Measurements from ENCODE around the gene P2RY8.

The P2RY8 gene

GRCh38 chrX:1526565-1526964 is 10.4 kb downstream of the P2RY8 start:
- no peak overlapping the region for H3K27ac ChIP-seq (ENCODE audit: extremely low read depth, low read depth, low read length)
- TF ChIP-seq ZNF639 (tag by site-specific recombination; IDR thresholded peaks at IDR 0.05) (no peak), ZNF585B (tag by site-specific recombination; IDR thresholded peaks at IDR 0.05) (no peak), ZBTB17 (tag by site-specific recombination; IDR thresholded peaks at IDR 0.05) (0 out of 2 replicates have a peak, but pooled peaks have one; percentile 51)
- ChIA-PET POLR2A (no interaction called here), CTCF (no interaction called here)
- H3K4me1 ChIP-seq (ENCODE audit: control insufficient read depth, insufficient read depth, low read length), result no peaks in the 10 kb centered on the region
- no peaks in the 10 kb centered on the region for H3K36me3 ChIP-seq (ENCODE audit: control insufficient read depth in 2 of 2, insufficient read depth in 1 of 2, low read length in 2 of 2)
- no peaks in the 10 kb centered on the region for H3K9me3 ChIP-seq (ENCODE audit: control insufficient read depth, insufficient read depth, low read depth, low read length)
- H3K4me3 ChIP-seq (ENCODE audit: low read depth, low read length), result no peak overlapping the region

- H3K9me3 ChIP-seq (ENCODE audit: control insufficient read depth, insufficient read depth, low read depth, low read length), result no peaks in the 10 kb centered on the region
- H3K4me1 ChIP-seq (ENCODE audit: control insufficient read depth, insufficient read depth, low read length), result no peaks in the 10 kb centered on the region
- ChIA-PET POLR2A (no interaction called here), CTCF (no interaction called here)
- TF ChIP-seq ZNF610 (tag by site-specific recombination; IDR thresholded peaks at IDR 0.05; ENCODE audit: borderline replicate concordance) (no peak), ZBTB17 (tag by site-specific recombination; IDR thresholded peaks at IDR 0.05) (peak; percentile 62), ZNF366 (tag by site-specific recombination; conservative IDR thresholded peaks at IDR 0.05) (peak; percentile 40)
- no peak overlapping the region for H3K27ac ChIP-seq (ENCODE audit: extremely low read depth, low read depth, low read length)
- H3K4me3 ChIP-seq (ENCODE audit: low read depth, low read length), result no peak overlapping the region
- no peaks in the 10 kb centered on the region for H3K36me3 ChIP-seq (ENCODE audit: control insufficient read depth in 2 of 2, insufficient read depth in 1 of 2, low read length in 2 of 2)
Observed at GRCh38 chrX:1525583-1526355, 11.2 kb downstream of the P2RY8 start.

- Histone ChIP-seq H3K4me3 (ENCODE audit: low read depth, low read length) (no peak overlapping the region), H3K36me3 (ENCODE audit: control insufficient read depth in 2 of 2, insufficient read depth in 1 of 2, low read length in 2 of 2) (no peaks in the 10 kb centered on the region), H3K9me3 (ENCODE audit: control insufficient read depth, insufficient read depth, low read depth, low read length) (no peaks in the 10 kb centered on the region), H3K27ac (ENCODE audit: extremely low read depth, low read depth, low read length) (no peak overlapping the region), H3K4me1 (ENCODE audit: control insufficient read depth, insufficient read depth, low read length) (no peaks in the 10 kb centered on the region)
- POLR2A ChIA-PET, result no interaction called here
- CTCF ChIA-PET, result no interaction called here
- TF ChIP-seq ZNF48 (tag by site-specific recombination; IDR thresholded peaks at IDR 0.05) (no peak), ZNF146 (tag by site-specific recombination; IDR thresholded peaks at IDR 0.05) (no peak), ZBTB7A (tag by site-specific recombination; IDR thresholded peaks at IDR 0.05; ENCODE audit: low read depth) (no peak), ZNF629 (tag by site-specific recombination; IDR thresholded peaks at IDR 0.05) (no peak), ZBTB6 (tag by site-specific recombination; IDR thresholded peaks at IDR 0.05) (no peak), ZNF280D (tag by site-specific recombination; IDR thresholded peaks at IDR 0.05) (no peak), ZNF155 (tag by site-specific recombination; IDR thresholded peaks at IDR 0.05) (no peak), ZNF280C (tag by site-specific recombination; IDR thresholded peaks at IDR 0.05) (no peak), ZNF707 (tag by site-specific recombination; IDR thresholded peaks at IDR 0.05) (no peak), ZNF785 (tag by site-specific recombination; IDR thresholded peaks at IDR 0.05) (no peak), ZNF76 (tag by site-specific recombination; IDR thresholded peaks at IDR 0.05; ENCODE audit: borderline replicate concordance, low read depth) (no peak), ZBTB17 (tag by site-specific recombination; IDR thresholded peaks at IDR 0.05) (no peak), ZNF112 (tag by site-specific recombination; IDR thresholded peaks at IDR 0.05) (no peak), PRDM6 (tag by site-specific recombination; IDR thresholded peaks at IDR 0.05) (no peak)
Observed at GRCh38 chrX:1524874-1525582, 12.0 kb downstream of the P2RY8 start.

Measured in HEK293 (cell line).